Tongue (tissue), 3 donors: Measurements from ENCODE around the gene RC3H2. TPM values are rescaled to one million over a fixed set of nuclear protein-coding genes. Genes with fewer than 3 reads are reported as not detected.

Experiments
- DNase-seq: peaks from one replicate; pipeline ENCODE4 v3.0.0-alpha.2; 2015
- small RNA-seq: library from RNA; depleted of rRNA; stranded (forward); fragments of <200 nt; gene quantifications from one replicate; pipeline ENCODE3, GENCODE V24; 2014; ENCODE audit warnings: low replicate concordance
- total RNA-seq: library from RNA; depleted of rRNA; stranded (reverse); fragments of >200 nt; gene quantifications from one replicate; pipeline ENCODE4 v1.2.3, GENCODE V29; 2014

The RC3H2 gene
- total RNA-seq, 1 donor from 2014 or later, result 55.4 TPM

GRCh38 chr9:122807271-122807900 is 97.8 kb downstream of the RC3H2 start:
- DNase-seq, result no peak

GRCh38 chr9:122806661-122807060 is 98.5 kb downstream of the RC3H2 start:
- no peak for DNase-seq

GRCh38 chr9:122800066-122801060 is 104.8 kb downstream of the RC3H2 start, which contains the start of gene OR1K1:
Gene OR1K1, plus strand, starts transcription at chr9:122800123. Its CDS starts 0 bp downstream, at chr9:122800123.
- DNase-seq, result no peak

- no peak for DNase-seq
These were observed 107.7 kb downstream of the RC3H2 start for GRCh38 chr9:122797316-122798063.

Small RNAs within 50 kb of the gene (small RNA-seq; reads per million reads assigned to genes)
- not detected for gene RNY1P15
- gene SNORD90, result 3,146 reads per million, percentile 99 among the genes with 10 or more reads in this experiment

Other genes with a start within 250 kb of the RC3H2 start
- gene OR1B1, start 247.7 kb downstream of the RC3H2 start, total RNA-seq, result not detected
- gene OR1L1, start 243.6 kb downstream of the RC3H2 start, total RNA-seq, result not detected
- gene OR1L3, start 230.2 kb downstream of the RC3H2 start, total RNA-seq, result not detected
- not detected for gene OR1L4, start 181.4 kb downstream of the RC3H2 start, total RNA-seq
- not detected for gene OR1L6, start 163.1 kb downstream of the RC3H2 start, total RNA-seq
- gene OR5C1, start 116.4 kb downstream of the RC3H2 start, total RNA-seq, result not detected
- not detected for gene OR1K1, start 105.2 kb downstream of the RC3H2 start, total RNA-seq
- gene PDCL, start 76.8 kb downstream of the RC3H2 start, total RNA-seq, result 28.8 TPM
- 19.2 TPM for gene ZBTB6, start 8.0 kb upstream of the RC3H2 start, total RNA-seq
- gene ZBTB26, start 26.2 kb upstream of the RC3H2 start, total RNA-seq, result 8.4 TPM
- 83.2 TPM for gene RABGAP1, start 35.7 kb upstream of the RC3H2 start, total RNA-seq
- 2.6 TPM for gene GPR21, start 128.3 kb upstream of the RC3H2 start, total RNA-seq